Common myeloid progenitor, CD34-positive (primary cell): ENCODE measurements around the gene ITGA3.

Source experiments
- CTCF ChIA-PET: fragments of 350-600 bp; sonication (Branson Sonifier 250); formaldehyde crosslinking; loops from one replicate; lab custom pipeline; 2021; ENCODE audit warnings: antibody characterized with exemption; lab: Charles Lee
- POLR2A ChIA-PET: fragments of 350-600 bp; sonication (Branson Sonifier 250); formaldehyde crosslinking; loops from one replicate; lab custom pipeline; 2021; ENCODE audit warnings: antibody characterized with exemption; lab: Charles Lee
- DNase-seq, 3 donors: peaks; one replicate each; pipeline versions ENCODE4 v3.0.0 to v3.0.0-alpha.2; 2013
- H3K27ac ChIP-seq, 2 experiments: 1 replicate in 1 of 2; 2 replicates in 1 of 2; pipeline ENCODE4 v1.7.0; 2013; ENCODE audit warnings: inconsistent platforms in 2 of 2, low read length in 2 of 2, mild to moderate bottlenecking in 2 of 2, low read depth in 1 of 2, moderate library complexity in 1 of 2; ENCODE audit not compliant: severe bottlenecking in 2 of 2, insufficient read depth in 1 of 2, poor library complexity in 1 of 2
- H3K27me3 ChIP-seq, 5 experiments: replicated peaks in 2 of 5; 1 replicate in 3 of 5; 2 replicates in 2 of 5; pipeline versions ENCODE4 v1.6.1 to v1.7.0; 2013; ENCODE audit warnings: low read length in 4 of 5, mild to moderate bottlenecking in 2 of 5, moderate library complexity in 2 of 5, inconsistent platforms in 1 of 5; ENCODE audit not compliant: insufficient read depth in 5 of 5, control insufficient read depth in 4 of 5
- H3K36me3 ChIP-seq, 4 experiments: 1 replicate in 2 of 4; 2 replicates in 2 of 4; pipeline versions ENCODE4 v1.6.1 to v1.7.0; 2013; ENCODE audit warnings: low read length in 3 of 4, control low read depth in 1 of 4, mild to moderate bottlenecking in 1 of 4; ENCODE audit not compliant: control insufficient read depth in 4 of 4, insufficient read depth in 4 of 4
- H3K4me1 ChIP-seq, 4 experiments: 1 replicate in 3 of 4; 2 replicates in 1 of 4; pipeline versions ENCODE4 v1.6.1 to v1.7.1; 2013; ENCODE audit warnings: low read length in 3 of 4, mild to moderate bottlenecking in 3 of 4, control low read depth in 1 of 4, inconsistent platforms in 1 of 4, moderate library complexity in 1 of 4; ENCODE audit not compliant: control insufficient read depth in 4 of 4, insufficient read depth in 4 of 4; ENCODE audit errors: control extremely low read depth in 1 of 4
- H3K4me3 ChIP-seq, 7 experiments: 1 replicate in 4 of 7; 2 replicates in 3 of 7; pipeline versions ENCODE4 v1.5.1 to v1.7.0; 2013; ENCODE audit warnings: mild to moderate bottlenecking in 7 of 7, low read length in 6 of 7, moderate library complexity in 6 of 7, inconsistent platforms in 2 of 7, low read depth in 2 of 7, control low read depth in 1 of 7; ENCODE audit not compliant: insufficient read depth in 4 of 7, control insufficient read depth in 1 of 7; ENCODE audit errors: extremely low read depth in 1 of 7
- H3K9me3 ChIP-seq, 5 experiments: 1 replicate in 4 of 5; 2 replicates in 1 of 5; pipeline versions ENCODE4 v1.6.1 to v1.7.1; 2013; ENCODE audit warnings: low read length in 4 of 5, mild to moderate bottlenecking in 2 of 5, inconsistent platforms in 1 of 5, low read depth in 1 of 5, moderate library complexity in 1 of 5; ENCODE audit not compliant: control insufficient read depth in 4 of 5, insufficient read depth in 2 of 5; ENCODE audit errors: control extremely low read depth in 1 of 5
- WGBS: methylation state at CpG from one replicate; pipeline ENCODE4 v1.1.5; 2013; ENCODE audit not compliant: insufficient coverage; 5-methylcytosine and 5-hydroxymethylcytosine counted together

The ITGA3 gene

GRCh38 chr17:50034498-50035364 is 21.2 kb upstream of the ITGA3 start:
- WGBS = 84% methylated on average over 8 of the region's 16 CpGs
- Histone ChIP-seq H3K9me3 (no peaks in the 10 kb centered on the region), H3K27me3 (peaks cover 0 to 7% (median 0%) of the 10 kb centered on the region in 5 experiments), H3K4me1 (no peaks in the 10 kb centered on the region), H3K4me3 (no peak overlapping the region), H3K36me3 (no peaks in the 10 kb centered on the region), H3K27ac (no peak overlapping the region)
- ChIA-PET CTCF (interaction anchor here (1.4 kb wide), 1 partner anchor 9 kb away, joined by 7 read pairs; no protein-coding TSS in a partner anchor), POLR2A (no interaction called here)
- DNase-seq = no peak

- DNase-seq = no peak
- H3K9me3 ChIP-seq = no peaks in the 10 kb centered on the region
- H3K4me1 ChIP-seq = no peaks in the 10 kb centered on the region
- H3K4me3 ChIP-seq = no peak overlapping the region
- POLR2A ChIA-PET = no interaction called here
- H3K27ac ChIP-seq = no peak overlapping the region
- CTCF ChIA-PET = interaction anchor here (1.4 kb wide), 1 partner anchor 10 kb away, joined by 7 read pairs; no protein-coding TSS in a partner anchor
- 98% methylated on average over 4 of the region's 5 CpGs for WGBS
- no peaks in the 10 kb centered on the region for H3K36me3 ChIP-seq
- peaks cover 0 to 7% (median 0%) of the 10 kb centered on the region in 5 experiments for H3K27me3 ChIP-seq
Measured at GRCh38 chr17:50035421-50035879, 20.5 kb upstream of the ITGA3 start.

GRCh38 chr17:50035945-50036344 is 20.0 kb upstream of the ITGA3 start:
- Histone ChIP-seq H3K27me3 (peaks cover 0 to 7% (median 0%) of the 10 kb centered on the region in 5 experiments), H3K4me3 (no peak overlapping the region), H3K36me3 (no peaks in the 10 kb centered on the region), H3K9me3 (no peaks in the 10 kb centered on the region), H3K4me1 (no peaks in the 10 kb centered on the region), H3K27ac (no peak overlapping the region)
- WGBS = no CpG with 5 or more reads among the region's 1 CpG
- CTCF ChIA-PET = interaction anchor here (1.4 kb wide), 1 partner anchor 11 kb away, joined by 7 read pairs; no protein-coding TSS in a partner anchor
- POLR2A ChIA-PET = no interaction called here
- no peak for DNase-seq

- ChIA-PET CTCF (interaction anchor here (1.4 kb wide), 1 partner anchor 11 kb away, joined by 7 read pairs; no protein-coding TSS in a partner anchor), POLR2A (no interaction called here)
- Histone ChIP-seq H3K9me3 (no peaks in the 10 kb centered on the region), H3K27ac (no peak overlapping the region), H3K36me3 (no peaks in the 10 kb centered on the region), H3K4me3 (no peak overlapping the region), H3K4me1 (no peaks in the 10 kb centered on the region), H3K27me3 (peaks cover 0 to 7% (median 0%) of the 10 kb centered on the region in 5 experiments)
- WGBS = 84% methylated on average over 10 of the region's 11 CpGs
- no peak for DNase-seq
Measured at GRCh38 chr17:50036455-50037261, 19.3 kb upstream of the ITGA3 start.

- 96% methylated on average over 9 of the region's 14 CpGs for WGBS
Measured at GRCh38 chr17:50037321-50038107, 18.4 kb upstream of the ITGA3 start.

GRCh38 chr17:50039058-50039457 is 16.9 kb upstream of the ITGA3 start:
- ChIA-PET CTCF (interaction anchor here (0.9 to 2.3 kb wide), 4 partner anchors 13 to 63 kb away, joined by 3 to 7 read pairs (median 3); no protein-coding TSS in a partner anchor), POLR2A (no interaction called here)
- no peak for DNase-seq
- Histone ChIP-seq H3K36me3 (no peaks in the 10 kb centered on the region), H3K9me3 (no peaks in the 10 kb centered on the region), H3K27ac (no peak overlapping the region), H3K4me1 (no peaks in the 10 kb centered on the region), H3K4me3 (no peak overlapping the region), H3K27me3 (peaks cover 0 to 6% (median 0%) of the 10 kb centered on the region in 5 experiments)
- WGBS = 57% methylated on average over 2 of the region's 4 CpGs

More at GRCh38 chr17:50037321-50038107, 18.4 kb upstream of the ITGA3 start:
- no peak for DNase-seq
- H3K4me1 ChIP-seq = no peaks in the 10 kb centered on the region
- H3K27ac ChIP-seq = no peak overlapping the region
- H3K4me3 ChIP-seq = no peak overlapping the region
- ChIA-PET POLR2A (no interaction called here), CTCF (no interaction called here)
- H3K36me3 ChIP-seq = no peaks in the 10 kb centered on the region
- H3K9me3 ChIP-seq = no peaks in the 10 kb centered on the region
- H3K27me3 ChIP-seq = peaks cover 0 to 7% (median 0%) of the 10 kb centered on the region in 5 experiments
